H1 (cell line): ENCODE measurements around the gene TMEM140. TPM values are rescaled to one million over a fixed set of nuclear protein-coding genes. Genes with fewer than 3 reads are reported as not detected.

ENCODE experiments used
- ATF2 ChIP-seq: IDR thresholded peaks from 2 replicates; pipeline ENCODE4 v1.6.1; 2012; ENCODE audit warnings: low read length, inconsistent platforms
- BCL11A ChIP-seq, 2 experiments: IDR thresholded peaks; one replicate each; pipeline ENCODE4 v1.6.1; 2011; ENCODE audit warnings: low read depth in 2 of 2, low read length in 2 of 2, mild to moderate bottlenecking in 2 of 2
- CHD2 ChIP-seq: IDR thresholded peaks from 2 replicates; pipeline ENCODE4 v1.6.1; 2012; ENCODE audit warnings: low read length, improper control_type of control experiment
- SP1 ChIP-seq: IDR thresholded peaks from 2 replicates; pipeline ENCODE4 v1.6.1; 2011; ENCODE audit warnings: low read depth, low read length
- TCF12 ChIP-seq: IDR thresholded peaks from 2 replicates; pipeline ENCODE4 v1.6.1; 2011; ENCODE audit warnings: low read depth, mild to moderate bottlenecking, low read length
- polyA plus RNA-seq, 7 experiments: library from polyadenylated mRNA; depleted of rRNA in 3 of 7; stranded (reverse) in 5 of 7; unstranded in 2 of 7; fragments of >200 nt in 5 of 7; fragments of 200-250 nt in 2 of 7; gene quantifications; 1 replicate in 5 of 7; 2 replicates in 1 of 7; 4 replicates in 1 of 7; pipeline versions ENCODE4 v1.2.1 to v1.2.3, GENCODE V29; 2011 to 2013; ENCODE audit warnings: missing spikeins in 2 of 7, mixed read lengths in 2 of 7
- total RNA-seq: library from RNA; stranded (reverse); fragmentation: NEBNext Ultra II Directional; extraction: Animal tissue kit (Norgen Biotek cat#: 25700); gene quantifications from 2 replicates; pipeline ENCODE4 v1.2.1, GENCODE V29; 2021

Gene TMEM140
- total and polyA plus RNA-seq, 2 of the 8 experiments (the other 6 are each of a cell fraction or from before 2014, with no cell fraction given): not detected

- TF ChIP-seq BCL11A (IDR thresholded peaks at IDR 0.05; ENCODE audit: low read depth in 2 of 2, low read length in 2 of 2): no peak
- no peak for TF ChIP-seq ATF2
- no peak for TF ChIP-seq TCF12
- no peak for TF ChIP-seq SP1
- no peak for TF ChIP-seq CHD2
These were observed 11.7 kb downstream of the TMEM140 start (continued) for GRCh38 chr7:135159359-135160085.
